ENCODE results near the gene FRMD4A.
A peak's percentile ranks its signal among the peaks of the same experiment; 100 is the strongest.
"Not testable (repeated sequence)": the region's sequence is repeated elsewhere in the genome, so short reads cannot be mapped to it uniquely, and the experiment has no call there.

Gene FRMD4A

DNA sequence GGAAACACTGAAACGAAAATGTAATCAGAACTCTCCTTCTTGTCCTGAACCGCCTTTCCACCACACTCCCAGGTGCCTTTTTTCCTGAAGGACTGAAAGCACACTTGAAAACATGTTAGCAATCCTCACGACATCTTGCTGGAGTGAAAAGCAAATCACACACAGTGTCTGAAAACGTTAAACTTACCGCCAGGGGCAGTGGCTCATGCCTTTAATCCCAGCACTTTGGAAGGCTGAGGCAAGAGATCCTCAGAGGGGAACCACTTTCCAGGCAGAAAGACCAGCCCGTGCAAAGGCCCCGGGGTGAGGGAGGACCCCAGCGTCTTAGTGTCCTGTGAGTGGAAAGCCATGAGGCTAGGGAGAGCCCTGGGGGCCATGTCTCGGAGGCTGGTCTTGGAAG is 533.6 kb downstream of the FRMD4A start:
- DNase-seq: no peak

DNA sequence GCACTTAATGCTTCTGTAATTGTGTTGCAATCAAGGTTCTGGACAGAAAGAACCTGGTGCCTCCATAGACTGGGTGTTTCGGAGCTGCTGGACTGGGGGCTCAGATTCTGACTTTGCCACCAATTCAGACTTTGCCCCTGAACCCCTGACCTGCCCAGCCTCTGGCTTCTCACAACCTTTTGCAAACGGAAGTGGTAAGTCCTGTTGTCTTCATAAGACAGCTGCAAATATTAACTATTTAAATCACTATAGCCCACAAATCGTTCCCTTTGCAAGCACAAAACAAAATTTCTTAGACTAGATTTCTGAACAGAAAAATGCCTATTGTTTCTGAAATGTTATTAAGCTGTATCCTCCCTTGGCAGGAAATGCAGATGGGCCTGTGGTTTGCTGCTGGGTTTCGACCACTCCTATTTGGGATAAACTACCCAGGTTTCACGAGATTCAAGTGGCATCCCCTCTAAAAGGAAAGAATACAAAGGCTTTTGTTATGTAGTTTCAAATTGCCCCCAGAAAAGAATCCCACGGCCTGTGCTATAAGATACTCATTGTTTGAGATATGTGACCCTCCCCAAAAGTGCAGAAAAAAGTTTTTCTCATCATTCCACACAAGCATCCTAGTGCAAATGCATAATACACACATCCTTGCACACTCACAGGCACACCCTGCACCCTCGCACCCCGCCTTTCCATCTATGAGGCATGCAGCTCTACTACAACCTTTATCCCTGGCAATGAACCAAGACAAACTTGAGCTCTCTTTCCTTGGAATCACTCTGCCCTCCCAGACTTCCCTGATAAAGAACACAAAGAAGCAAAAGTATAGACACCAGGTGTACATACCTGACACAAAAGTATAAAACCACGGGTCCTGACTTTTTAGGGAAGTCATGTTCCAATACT is 534.8 kb downstream of the FRMD4A start:
- DNase-seq: no peak

DNA sequence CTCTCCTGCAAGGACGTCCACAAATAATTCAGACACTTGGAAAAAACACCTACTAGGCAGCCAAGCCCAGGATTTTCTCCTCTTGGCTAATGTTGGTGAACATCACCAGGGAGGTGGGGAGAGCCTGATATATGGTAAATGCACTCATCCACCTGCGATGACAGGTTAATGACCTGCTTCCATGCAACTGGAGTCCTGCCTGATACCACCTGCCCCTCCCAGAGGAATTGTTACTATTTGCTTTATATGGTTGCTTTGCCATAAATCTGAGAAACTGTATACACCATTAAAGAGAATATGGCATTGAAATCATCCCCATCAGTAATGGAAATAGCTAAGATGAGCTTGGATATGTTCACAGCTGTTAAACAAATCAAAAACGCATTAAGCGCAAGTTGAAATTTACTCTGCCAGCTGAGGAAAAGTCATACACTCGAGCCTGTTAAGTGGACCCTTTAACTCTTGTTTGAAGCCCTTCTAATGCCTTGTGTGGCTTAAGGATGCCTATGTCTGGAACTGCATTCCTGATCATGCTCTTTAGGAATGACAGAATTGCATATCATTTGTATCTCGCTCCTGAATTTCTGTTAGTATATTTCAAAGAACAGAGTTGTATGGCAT is 535.6 kb downstream of the FRMD4A start:
- DNase-seq: no peak

DNA sequence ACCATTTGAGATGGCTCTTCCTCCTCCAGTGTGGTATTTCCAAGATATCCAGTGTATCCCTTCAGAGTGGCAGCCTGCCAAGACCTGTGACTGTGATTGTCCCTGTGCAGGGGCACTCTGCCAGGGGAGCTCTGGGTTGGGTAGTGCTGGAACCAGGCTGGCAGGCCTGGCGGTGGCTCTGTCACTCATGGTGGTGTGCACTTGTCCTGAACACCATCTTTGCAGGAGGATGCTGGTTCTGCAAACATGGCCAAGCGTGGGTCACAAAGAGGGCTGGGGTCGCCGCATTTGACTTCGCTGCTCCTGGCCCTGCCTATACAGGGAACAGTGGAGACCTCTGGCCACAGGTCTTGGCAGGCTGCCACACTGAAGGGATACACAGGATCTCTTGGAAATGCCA is 538.7 kb downstream of the FRMD4A start:
- DNase-seq: no peak

DNA sequence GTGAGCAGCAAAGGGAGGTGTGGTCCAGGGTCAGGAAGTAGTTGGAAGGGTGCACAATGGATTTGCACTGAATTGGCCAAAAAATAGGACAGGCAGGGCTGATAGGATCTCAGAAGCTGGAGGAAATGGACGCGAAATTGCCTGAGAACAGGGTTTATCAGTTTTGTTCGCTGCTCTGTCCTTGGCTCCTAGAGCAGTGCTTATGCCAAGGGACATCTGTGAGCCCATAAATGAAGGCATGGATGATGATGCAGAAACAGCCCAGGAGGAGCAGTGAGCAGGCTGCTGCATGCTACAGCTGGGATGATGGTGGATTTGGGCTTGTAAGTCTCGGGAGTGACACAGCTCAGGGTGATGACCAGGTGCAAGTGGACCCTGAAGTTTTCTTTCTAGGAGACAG is 539.2 kb downstream of the FRMD4A start:
- no peak for DNase-seq

DNA sequence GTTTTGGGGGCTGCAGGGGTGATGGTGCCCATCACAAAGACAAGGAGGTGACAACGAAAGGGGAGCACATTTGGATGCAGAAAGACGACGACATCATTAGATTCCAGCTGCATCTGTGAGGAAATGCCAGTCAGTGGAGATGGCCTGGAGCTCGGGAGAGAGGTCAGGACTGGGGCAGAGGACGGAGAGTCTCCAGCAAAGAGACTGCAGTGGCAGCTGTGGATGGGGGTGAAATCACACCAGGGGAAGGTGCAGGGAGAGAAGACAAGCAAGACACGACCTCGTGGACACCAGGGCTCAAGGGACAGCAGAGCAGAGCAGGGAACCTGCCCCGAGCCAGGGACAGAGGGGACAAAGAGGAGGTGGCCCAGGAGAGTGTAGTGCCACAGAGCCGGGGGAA is 540.5 kb downstream of the FRMD4A start:
- no peak for DNase-seq

DNA sequence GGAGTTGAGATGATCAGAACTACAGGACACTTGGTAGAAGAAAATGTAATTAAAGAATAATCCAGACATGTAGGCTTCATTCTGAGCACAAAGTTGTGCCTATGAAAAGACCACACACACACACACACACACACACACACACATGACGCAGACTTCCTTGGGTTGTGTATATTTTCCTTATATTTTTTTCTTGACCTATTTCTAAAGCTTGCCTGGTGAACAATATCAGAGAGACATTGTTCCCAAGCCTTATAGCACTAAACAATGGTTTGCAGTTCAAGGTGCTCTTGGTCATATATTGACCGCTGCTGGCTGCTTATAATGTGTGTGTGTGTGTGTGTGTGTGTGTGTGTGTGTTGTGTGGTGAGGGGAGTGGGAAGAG is 541.3 kb downstream of the FRMD4A start:
- DNase-seq: no peak

DNA sequence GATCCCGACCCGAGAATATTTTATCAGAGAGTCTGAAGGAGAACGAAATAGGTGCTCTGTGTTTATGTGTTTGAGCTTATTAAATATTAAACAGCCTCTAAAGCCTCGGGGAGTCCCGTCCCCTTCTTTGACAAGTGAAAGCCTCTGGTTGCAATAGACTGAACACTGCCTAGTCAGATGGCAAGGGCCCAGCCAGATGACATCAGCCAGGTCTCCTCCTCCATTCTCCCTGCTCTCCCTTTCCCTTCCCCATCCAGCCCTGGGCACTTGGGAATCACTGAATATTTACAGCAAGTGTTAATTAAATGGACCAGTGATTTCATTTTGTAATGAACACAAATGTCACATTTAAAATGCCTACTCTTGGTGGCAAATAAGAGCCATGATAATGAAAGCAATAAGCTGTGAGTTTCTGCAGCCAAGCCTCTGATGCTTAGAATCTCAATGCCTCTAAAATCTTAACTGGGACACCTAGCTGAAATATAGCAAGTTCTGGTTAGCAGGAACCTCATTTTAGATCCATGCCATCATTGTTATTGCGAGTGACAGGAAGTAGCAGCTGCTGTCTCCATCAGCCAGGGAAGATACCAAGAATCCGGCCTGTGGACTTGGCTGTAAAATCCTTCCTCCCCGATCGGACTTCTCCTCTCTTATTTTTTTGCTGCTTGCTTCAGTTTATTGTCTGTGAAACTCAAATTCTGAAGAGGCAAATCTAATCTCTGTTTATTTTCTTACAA is 541.8 kb downstream of the FRMD4A start:
- DNase-seq: no peak

DNA sequence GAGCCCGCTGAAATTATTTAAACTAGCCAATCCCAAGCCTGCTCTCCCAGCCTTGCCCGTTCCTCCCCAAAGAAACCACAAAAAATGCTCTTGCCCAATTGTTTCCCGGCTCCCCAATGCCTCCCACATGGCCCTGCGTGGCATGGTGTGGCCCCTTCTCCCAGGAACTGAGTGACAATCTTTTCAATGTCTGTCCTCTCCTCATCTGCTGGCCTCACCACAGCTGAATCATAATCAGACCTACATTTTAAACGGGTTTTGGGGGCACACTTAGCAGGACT is 542.5 kb downstream of the FRMD4A start:
- DNase-seq: no peak

DNA sequence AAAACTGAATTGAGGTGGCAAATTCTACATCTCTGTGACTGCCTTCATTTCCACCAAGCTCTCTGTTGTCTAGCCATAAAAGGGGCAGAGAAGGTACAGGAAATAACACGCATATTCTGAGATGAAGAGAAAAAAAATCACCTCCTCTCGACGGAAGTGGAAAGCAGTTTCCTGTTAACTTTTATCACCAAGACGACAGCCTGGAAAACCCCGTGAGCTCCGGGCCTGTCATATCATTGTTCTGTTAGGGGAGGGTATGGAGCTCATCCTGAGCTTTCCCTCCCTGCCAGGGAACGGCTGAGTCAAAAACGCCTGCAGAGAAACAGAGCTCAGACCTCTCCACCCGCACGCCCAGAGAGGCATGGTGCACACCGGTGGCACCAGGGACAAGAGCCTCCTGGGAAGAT is 543.7 kb downstream of the FRMD4A start:
- no peak for DNase-seq

DNA sequence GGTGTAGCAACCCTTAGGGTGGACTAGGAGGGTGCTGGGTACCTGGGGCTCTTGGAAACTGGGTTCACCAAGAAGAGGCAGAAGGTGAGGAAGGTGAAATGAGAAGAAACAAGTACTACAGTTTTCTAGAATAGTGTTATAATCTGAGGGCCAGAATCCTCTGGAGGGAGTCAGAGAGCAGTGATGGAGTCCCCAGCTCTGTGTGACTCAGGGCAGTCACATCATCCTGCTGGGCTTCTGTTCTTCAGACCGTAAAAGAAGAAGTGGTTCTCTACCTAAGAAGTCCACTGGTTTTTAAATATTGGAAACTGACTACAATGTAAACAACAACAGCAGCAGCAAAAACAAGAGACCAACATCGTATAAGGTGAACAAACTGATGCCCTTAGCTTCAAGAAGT is 546.7 kb downstream of the FRMD4A start:
- DNase-seq: no peak

DNA sequence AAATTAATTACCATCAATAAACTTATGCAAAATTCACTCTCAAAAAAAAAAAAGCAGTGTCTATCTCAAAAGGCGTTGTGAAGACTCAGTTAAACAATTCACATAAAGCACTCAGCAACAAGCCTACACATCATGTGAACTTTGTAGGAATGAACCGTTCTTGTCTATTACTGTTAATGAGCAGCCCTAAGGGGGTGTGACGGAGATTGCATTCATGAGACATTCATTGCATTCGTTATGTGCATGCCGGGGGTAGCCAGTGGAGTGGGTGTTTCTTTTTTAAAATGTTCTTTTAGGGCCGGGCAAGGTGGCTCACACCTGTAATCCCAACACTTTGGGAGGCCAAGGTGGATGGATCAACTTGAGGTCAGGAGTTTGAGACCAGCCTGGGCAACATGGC is 551.0 kb downstream of the FRMD4A start:
- no peak for DNase-seq

DNA sequence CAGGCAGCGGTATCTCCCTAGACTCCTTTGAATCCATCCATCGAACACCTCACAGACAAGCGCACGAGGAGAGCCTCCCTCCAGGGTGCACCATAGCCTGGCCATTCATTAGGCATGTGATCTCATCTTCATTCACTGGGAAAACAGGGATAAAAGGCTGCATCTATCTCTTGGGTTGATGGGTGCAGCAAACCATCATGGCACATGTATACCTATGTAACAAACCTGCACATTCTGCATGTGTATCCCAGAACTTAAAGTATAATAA is 552.1 kb downstream of the FRMD4A start:
- DNase-seq: not testable (repeated sequence)

DNA sequence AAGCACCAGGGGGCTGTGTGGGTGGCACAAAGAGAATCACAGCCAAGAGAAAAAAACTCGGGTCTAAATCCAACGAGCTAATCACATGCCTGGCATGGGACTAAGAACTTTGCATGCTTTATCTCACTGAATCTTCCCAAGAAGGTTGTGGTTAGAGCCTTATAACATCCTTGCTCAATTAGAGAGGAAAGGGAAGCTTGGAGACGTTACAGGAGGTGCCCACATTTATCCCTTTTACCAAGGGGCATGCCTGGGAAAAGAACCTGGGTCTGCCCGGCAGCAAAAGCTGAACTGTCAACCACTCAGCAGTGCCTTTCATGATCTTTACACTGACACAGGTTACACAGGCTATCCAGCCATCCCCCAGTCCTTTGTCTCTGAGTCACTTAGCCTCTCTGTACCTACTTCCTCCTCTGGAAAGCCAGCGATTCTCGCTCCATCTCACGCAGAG is 553.8 kb downstream of the FRMD4A start:
- DNase-seq: no peak

DNA sequence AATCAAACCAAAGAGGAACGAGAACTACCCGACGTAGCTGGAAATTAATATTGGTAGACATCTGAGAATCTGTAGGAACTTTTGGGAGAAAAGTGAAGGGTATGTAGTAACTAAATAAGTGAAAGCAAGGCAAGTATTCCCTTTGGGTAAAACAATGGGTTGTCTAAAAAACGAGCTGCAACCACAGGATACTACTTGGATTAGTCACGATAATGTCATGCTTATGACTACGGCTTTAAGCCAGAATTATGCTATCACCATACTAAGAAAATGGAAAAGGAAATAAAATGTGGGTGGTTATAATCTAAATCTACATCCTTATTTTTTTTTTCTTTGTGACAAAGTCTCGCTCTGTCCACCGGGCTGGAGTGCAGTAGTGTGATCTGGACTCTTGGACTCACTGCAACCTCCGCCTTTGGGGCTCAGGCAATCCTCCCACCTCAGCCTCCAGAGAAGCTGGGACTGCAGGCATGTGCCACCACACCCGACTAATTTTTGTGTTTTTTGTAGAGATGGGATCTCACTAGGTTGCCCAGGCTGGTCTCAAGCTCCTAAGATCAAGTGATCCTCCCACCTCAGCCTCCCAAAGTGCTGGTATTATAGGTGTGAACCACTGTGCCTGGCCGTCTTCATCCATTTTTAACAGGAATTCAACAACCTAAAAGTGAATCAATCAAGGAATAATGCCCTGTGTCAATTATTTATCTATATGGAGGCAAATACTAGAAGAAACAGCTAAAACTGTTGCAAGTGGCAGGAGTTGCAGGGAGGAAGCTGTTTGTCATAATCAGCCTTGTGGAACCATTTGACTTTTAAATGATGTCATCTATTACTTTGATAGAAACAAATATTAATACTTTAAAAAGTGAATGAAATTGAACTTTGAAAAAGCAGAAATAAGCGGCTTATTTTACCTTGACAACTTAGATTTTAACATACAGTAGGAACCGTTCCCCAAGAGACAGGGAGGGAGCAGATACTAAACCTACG is 554.6 kb downstream of the FRMD4A start:
- no peak for DNase-seq

DNA sequence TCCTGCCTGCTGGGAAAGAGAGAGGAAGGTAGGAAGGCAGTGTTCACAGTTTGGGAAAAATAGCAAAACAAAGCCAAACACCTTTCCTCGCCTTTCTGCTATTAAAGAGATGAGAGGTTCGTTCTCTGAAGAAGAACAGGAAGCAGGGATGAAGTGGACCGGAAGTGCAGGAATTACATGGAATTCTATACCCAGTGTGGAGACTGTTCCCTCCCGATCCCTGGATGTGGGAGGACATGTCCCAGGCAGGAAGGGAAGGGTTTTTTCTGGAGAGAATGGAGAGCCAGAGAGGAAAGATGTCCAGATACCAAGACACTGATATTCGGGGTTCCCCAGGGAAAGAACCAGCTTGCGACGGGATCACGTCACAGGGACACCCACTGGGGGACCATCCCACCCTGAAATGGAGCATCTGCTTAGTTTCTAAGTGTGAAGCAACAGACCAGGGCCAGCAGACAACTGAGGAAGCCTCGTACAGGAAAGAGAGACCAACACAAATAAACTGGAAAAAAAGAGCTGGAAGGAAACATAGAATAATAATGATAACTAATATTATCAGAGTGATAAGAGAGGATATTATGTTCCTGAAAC is 556.3 kb downstream of the FRMD4A start:
- no peak for DNase-seq

DNA sequence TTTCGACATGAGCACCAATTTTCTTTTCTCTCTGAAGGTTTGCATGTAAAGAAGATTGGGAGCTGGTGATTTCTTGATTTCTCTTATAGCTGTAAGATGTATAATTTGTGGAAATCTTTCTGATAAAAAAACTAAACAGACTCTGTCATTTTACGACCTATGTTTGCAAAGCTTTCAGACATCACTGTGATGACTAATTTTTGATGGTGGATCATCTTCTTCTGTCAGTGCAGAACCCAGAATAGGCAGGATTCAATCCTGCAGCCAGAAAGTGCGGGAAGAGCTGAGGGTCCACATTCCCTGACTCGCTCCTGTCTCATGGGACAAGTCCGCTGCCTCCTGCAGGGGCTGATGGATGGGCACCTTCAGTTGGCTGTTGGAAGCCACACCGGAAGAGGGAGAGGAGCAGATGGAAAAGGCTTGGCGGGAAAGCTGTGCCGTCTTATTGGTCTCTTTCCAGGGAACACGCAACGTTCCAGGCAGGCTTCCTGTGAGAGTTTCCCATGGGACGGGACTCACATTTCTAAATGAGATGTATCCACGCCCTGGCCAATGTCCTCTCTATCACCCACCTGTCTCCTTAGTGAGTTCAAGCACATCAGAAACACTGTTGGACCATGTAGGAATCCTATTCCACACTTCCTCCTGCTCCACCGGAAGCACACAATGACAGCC is 557.1 kb downstream of the FRMD4A start:
- DNase-seq: no peak

DNA sequence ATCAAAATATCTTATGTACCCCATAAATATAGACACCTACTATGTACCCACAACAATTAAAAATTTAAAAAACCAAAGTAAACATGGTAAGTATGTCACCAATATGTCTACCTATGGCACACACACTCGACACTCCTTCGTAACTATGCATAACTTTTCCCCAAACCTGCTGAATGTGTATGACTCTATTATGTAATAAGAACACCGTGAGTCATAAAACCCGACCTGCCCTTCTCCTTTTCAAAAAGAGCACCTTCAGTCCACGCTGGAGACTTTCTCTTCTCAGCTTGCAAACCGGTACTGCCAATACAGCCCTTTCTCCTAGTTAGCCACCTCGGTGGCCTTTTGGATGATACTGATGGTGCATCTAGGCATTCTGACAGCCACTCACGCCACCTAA is 557.7 kb downstream of the FRMD4A start:
- DNase-seq: no peak

DNA sequence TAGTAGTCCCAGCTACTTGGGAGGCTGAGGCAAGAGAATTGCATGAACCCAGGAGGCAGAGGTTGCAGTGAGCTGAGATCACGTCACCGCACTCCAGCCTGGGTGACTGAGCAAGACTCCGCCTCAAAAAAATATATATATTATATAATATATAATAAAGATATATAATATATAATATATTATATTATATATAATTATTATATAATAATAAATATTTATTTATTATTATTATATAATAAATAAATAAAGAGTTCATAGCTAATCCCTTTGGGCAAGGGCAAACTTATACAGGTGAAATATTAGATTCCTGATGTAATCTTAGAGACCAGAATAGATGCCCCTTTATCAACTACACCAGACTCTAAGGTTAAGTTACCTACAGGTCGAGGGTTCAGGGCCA is 558.7 kb downstream of the FRMD4A start:
- no peak for DNase-seq

DNA sequence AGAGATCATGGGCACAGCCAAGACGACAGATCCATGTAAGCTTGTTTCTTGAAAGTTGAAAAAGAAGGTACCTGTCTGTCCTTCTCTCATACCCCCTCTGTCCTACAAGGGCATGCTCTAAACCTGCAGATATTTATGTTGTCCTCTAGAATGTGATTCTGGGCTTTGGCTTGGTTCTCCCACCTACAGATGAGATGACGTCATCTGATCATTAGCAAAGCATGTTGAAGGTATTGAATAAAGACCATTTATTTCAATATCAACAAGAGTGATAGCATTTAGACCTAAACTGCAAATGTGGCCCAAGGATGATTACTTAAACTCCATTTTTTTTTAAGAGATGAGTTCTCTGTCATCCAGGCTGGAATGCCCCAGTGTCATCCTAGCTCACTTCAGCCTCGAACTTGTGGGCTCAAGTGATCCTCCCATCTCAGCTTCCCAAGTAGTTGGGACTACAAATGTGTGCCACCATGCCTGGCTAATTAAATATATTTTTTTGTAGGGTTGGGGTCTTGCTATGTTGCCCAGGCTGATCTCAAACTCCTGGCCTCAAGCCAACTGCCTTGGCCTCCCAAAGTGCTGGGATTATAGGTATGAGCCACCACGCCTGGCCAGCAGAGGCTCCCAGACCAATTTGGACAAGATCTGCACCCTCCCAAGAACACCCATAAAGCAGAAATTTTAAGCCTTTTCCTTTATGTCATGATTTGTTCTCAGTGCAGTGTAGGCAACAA is 559.8 kb downstream of the FRMD4A start:
- no peak for DNase-seq

DNA sequence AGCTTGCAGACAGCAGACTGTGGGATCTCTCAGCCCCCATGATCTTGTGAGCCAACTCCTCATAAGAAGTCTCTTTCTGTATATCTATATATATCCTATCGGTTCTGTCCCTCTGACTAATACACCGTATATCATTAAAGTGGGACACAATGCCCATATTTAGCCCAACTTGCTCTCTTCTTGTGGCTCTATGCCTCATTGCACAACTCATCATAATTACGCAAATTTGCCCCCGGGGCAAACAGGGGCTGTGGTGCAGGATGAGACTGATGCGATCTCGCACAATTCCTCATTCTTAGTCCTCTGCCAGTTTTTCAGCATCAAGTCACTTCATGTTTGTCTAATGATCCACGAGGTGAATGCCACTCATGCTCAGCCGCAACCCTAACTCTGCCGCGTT is 560.8 kb downstream of the FRMD4A start:
- DNase-seq: peak; percentile 85 to 89

Data from NCI-H526 (cell line).